Heart right ventricle (tissue), 16 donors: ENCODE data around the gene MYCT1. TPM values are rescaled to one million over a fixed set of nuclear protein-coding genes. Genes with fewer than 3 reads are reported as not detected.

Experiments
- ATAC-seq, 8 donors: fragments of 200-7000 bp; cut with Tn5 transposase; one replicate each; pipeline ENCODE4 v1.9.1; 2020; ENCODE audit warnings: mild to moderate bottlenecking in 8 of 8, moderate library complexity in 8 of 8, moderate number of reproducible peaks in 1 of 8
- DNase-seq, 2 donors: peaks; one replicate each; pipeline ENCODE4 v3.0.0-alpha.2; 2020
- H3K27ac ChIP-seq, 10 donors: fragments of 200-600 bp; sonication (generic) in 2 of 10; one replicate each; pipeline versions ENCODE4 v1.5.0 to v1.8.0; 2020 to 2022; ENCODE audit warnings: mild to moderate bottlenecking in 3 of 10
- H3K27me3 ChIP-seq, 7 donors: fragments of 200-600 bp; one replicate each; pipeline ENCODE4 v1.8.0; 2021 to 2022; ENCODE audit warnings: mild to moderate bottlenecking in 2 of 7
- H3K36me3 ChIP-seq, 9 donors: fragments of 200-600 bp; sonication (generic) in 1 of 9; one replicate each; pipeline versions ENCODE4 v1.5.0 to v1.8.0; 2020 to 2022; ENCODE audit warnings: mild to moderate bottlenecking in 2 of 9
- H3K4me1 ChIP-seq, 9 donors: fragments of 200-600 bp; sonication (generic) in 1 of 9; one replicate each; pipeline versions ENCODE4 v1.5.0 to v1.8.0; 2020 to 2022; ENCODE audit warnings: mild to moderate bottlenecking in 4 of 9
- H3K4me3 ChIP-seq, 10 donors: fragments of 200-600 bp; sonication (generic) in 2 of 10; one replicate each; pipeline versions ENCODE4 v1.5.0 to v1.8.0; 2020 to 2022; ENCODE audit warnings: mild to moderate bottlenecking in 7 of 10, moderate library complexity in 2 of 10
- H3K9me3 ChIP-seq, 11 donors: fragments of 200-600 bp in 10 of 11; sonication (generic) in 2 of 11; one replicate each; pipeline versions ENCODE4 v1.5.0 to v1.8.0; 2013 to 2022; ENCODE audit warnings: mild to moderate bottlenecking in 2 of 11, control low read depth in 1 of 11, moderate library complexity in 1 of 11
- CTCF ChIP-seq, 9 donors: fragments of 200-600 bp; sonication (generic) in 2 of 9; IDR thresholded peaks; one replicate each; pipeline versions ENCODE4 v1.5.0 to v1.8.0; 2021 to 2022; ENCODE audit warnings: antibody characterized with exemption in 9 of 9, mild to moderate bottlenecking in 5 of 9, moderate library complexity in 1 of 9
- WGBS, 2 donors: extraction: QIAGEN DNeasy Blood & Tissue Kit; methylation state at CpG; one replicate each; pipeline ENCODE4 v1.1.7; 2013; ENCODE audit warnings: inconsistent platforms in 1 of 2; 5-methylcytosine and 5-hydroxymethylcytosine counted together
- intact Hi-C, 10 donors: fragments of 100-400 bp; cut with DNase I; formaldehyde crosslinking; loops; one replicate each; pipeline versions ENCODE4 v1.11.1 to v1.14.2; 2022
- polyA plus RNA-seq, 2 donors: library from polyadenylated mRNA; stranded (reverse); fragments of 200-250 nt; gene quantifications; one replicate each; pipeline ENCODE4 v1.2.3, GENCODE V29; 2013
- total RNA-seq, 10 donors: library from RNA; stranded (reverse); fragmentation: NEBNext Ultra II Directional in 3 of 10; extraction: Animal tissue kit (Norgen Biotek cat#: 25700) in 3 of 10; gene quantifications; one replicate each; pipeline versions ENCODE4 v1.2.1 to v1.2.4, GENCODE V29; 2021 to 2023
- donor health status: Arrhythmogenic right ventricular cardiomyopathy.
- donor health status: ischemic (EF 13 %, LVEDD 7.1; RV severe dilation, severe dysfunction).
- donor health status: healthy with polysubstance abuse.
- donor health status: DM: no; HTN: yes; CAD: no.
- donor health status: DM: no; HTN: no; CAD: no.
- donor health status: ischemic (EF 25% LVEDD 6.9; RV normal size, moderate dysfunction).
- donor health status: ischemic (EF 25% LVEDD 5.7; RV mildly dilated, moderate dysfunction).
- donor health status: healthy.
- donor health status: DM: yes; HTN: yes; CAD: no.
- donor health status: Ischemic cardiomyopathy.
- donor health status: ischemic (EF 35%, LVEDD 5.7; RV mildly dilated, moderate dysfunction).
- donor health status: nonischemic (EF 11% LVEDD 7.7; RV severe dilation, severe dysfunction).
- donor health status: DM: yes; HTN: yes; CAD: no.
- donor health status: PGD.
- donor health status: ischemic (EF 29% LVEDD 5.4; RV normal size, mild dysfunction).
- donor health status: nonischemic (EF 23%, LVEDD 6.1; RV moderate dilation, normal function).

MYCT1 gene
- total and polyA plus RNA-seq, 12 donors = 11.0 to 22.6 (median 16.7) TPM

GRCh38 chr6:152695372-152696045, 2.2 kb upstream of the MYCT1 start:
- Histone ChIP-seq H3K4me3 (peak overlapping the region in 2 of 10 donors; percentile 13 to 33), H3K27ac (peak overlapping the region; percentile 38 to 85 (median 66)), H3K36me3 (no peaks in the 10 kb centered on the region), H3K27me3 (peaks cover 0 to 3% (median 0%) of the 10 kb centered on the region in 7 donors), H3K4me1 (peaks cover 0 to 31% (median 0%) of the 10 kb centered on the region in 9 donors), H3K9me3 (no peaks in the 10 kb centered on the region)
- intact Hi-C loops = loop anchor here in 1 of 10 donors (5.0 kb wide), 1 partner anchor 58 kb away; the partner anchor contains the start of gene SYNE1
- 46 to 50% methylated on average over 3 of the region's 3 CpGs for WGBS, 2 donors
- DNase-seq (peak in 1 of 2 donors; percentile 23), ATAC-seq (peak in 7 of 8 donors; percentile 43 to 83 (median 74))
- no peak for TF ChIP-seq CTCF (IDR thresholded peaks at IDR 0.05)

- Histone ChIP-seq H3K27ac (peak overlapping the region; percentile 10 to 85 (median 63)), H3K9me3 (no peaks in the 10 kb centered on the region), H3K4me3 (peak overlapping the region in 1 of 10 donors; percentile 33), H3K36me3 (no peaks in the 10 kb centered on the region), H3K27me3 (peaks cover 0 to 11% (median 0%) of the 10 kb centered on the region in 7 donors), H3K4me1 (peaks cover 0 to 31% (median 0%) of the 10 kb centered on the region in 9 donors)
- intact Hi-C loops = loop anchor here in 1 of 10 donors (5.0 kb wide), 1 partner anchor 59 kb away; the partner anchor contains the start of gene SYNE1
- ATAC-seq (peak in 1 of 8 donors; percentile 30), DNase-seq (no peak)
- TF ChIP-seq CTCF (IDR thresholded peaks at IDR 0.05) = no peak
- WGBS, 2 donors = 65 to 73% methylated on average over 2 of the region's 2 CpGs
Measured at GRCh38 chr6:152696522-152696921, 1.2 kb upstream of the MYCT1 start.

GRCh38 chr6:152698692-152699091, 995 bp downstream of the MYCT1 start:
- DNase-seq (no peak), ATAC-seq (no peak)
- intact Hi-C loops = loop anchor here in 1 of 10 donors (5.0 kb wide), 1 partner anchor 61 kb away; the partner anchor contains the start of gene SYNE1
- 46 to 54% methylated on average over 1 of the region's 1 CpG for WGBS, 2 donors
- Histone ChIP-seq H3K27ac (peak overlapping the region in 9 of 10 donors; percentile 1 to 83 (median 71)), H3K4me3 (peak overlapping the region in 9 of 10 donors; percentile 19 to 58 (median 47)), H3K9me3 (no peaks in the 10 kb centered on the region), H3K36me3 (no peaks in the 10 kb centered on the region), H3K4me1 (peaks cover 0 to 44% (median 0%) of the 10 kb centered on the region in 9 donors), H3K27me3 (peaks cover 0 to 17% (median 0%) of the 10 kb centered on the region in 7 donors)
- TF ChIP-seq CTCF (IDR thresholded peaks at IDR 0.05) = no peak

- H3K36me3 ChIP-seq = no peaks in the 10 kb centered on the region
- DNase-seq = no peak
- 41 to 43% methylated on average over 5 of the region's 5 CpGs for WGBS, 2 donors
Measured at GRCh38 chr6:152700427-152700826, 2.7 kb downstream of the MYCT1 start.

More at GRCh38 chr6:152700427-152700826, 2.7 kb downstream of the MYCT1 start:
- H3K4me1 ChIP-seq = peaks cover 0 to 45% (median 0%) of the 10 kb centered on the region in 9 donors
- intact Hi-C loops = loop anchor here in 1 of 10 donors (5.0 kb wide), 1 partner anchor 58 kb away; no protein-coding TSS in a partner anchor
- peak overlapping the region in 9 of 10 donors; percentile 1 to 83 (median 68) for H3K27ac ChIP-seq
- no peak for TF ChIP-seq CTCF (IDR thresholded peaks at IDR 0.05)
- H3K27me3 ChIP-seq = peaks cover 0 to 17% (median 0%) of the 10 kb centered on the region in 7 donors
- peak in 3 of 8 donors; percentile 29 to 59 (median 40) for ATAC-seq
- peak overlapping the region in 9 of 10 donors; percentile 7 to 58 (median 47) for H3K4me3 ChIP-seq
- H3K9me3 ChIP-seq = no peaks in the 10 kb centered on the region
